Left renal pelvis (tissue), 4 donors: ENCODE data around the gene EYA2. TPM values are rescaled to one million over a fixed set of nuclear protein-coding genes. Genes with fewer than 3 reads are reported as not detected.
"Not testable (repeated sequence)": the region's sequence is repeated elsewhere in the genome, so short reads cannot be mapped to it uniquely, and the experiment has no call there.

Experiments used
- DNase-seq, 4 donors: peaks; one replicate each; pipeline ENCODE4 v3.0.0-alpha.2; 2013; ENCODE audit warnings: low read depth in 4 of 4, low spot score in 3 of 4
- polyA plus RNA-seq, 4 donors: library from polyadenylated mRNA; unstranded; fragments of 120-200 nt; gene quantifications; one replicate each; pipeline ENCODE4 v1.2.1, GENCODE V29; 2013; ENCODE audit not compliant: insufficient read length in 4 of 4

EYA2 gene
- polyA plus RNA-seq, 4 donors: 0.87 to 20.5 (median 1.8) TPM

DNA sequence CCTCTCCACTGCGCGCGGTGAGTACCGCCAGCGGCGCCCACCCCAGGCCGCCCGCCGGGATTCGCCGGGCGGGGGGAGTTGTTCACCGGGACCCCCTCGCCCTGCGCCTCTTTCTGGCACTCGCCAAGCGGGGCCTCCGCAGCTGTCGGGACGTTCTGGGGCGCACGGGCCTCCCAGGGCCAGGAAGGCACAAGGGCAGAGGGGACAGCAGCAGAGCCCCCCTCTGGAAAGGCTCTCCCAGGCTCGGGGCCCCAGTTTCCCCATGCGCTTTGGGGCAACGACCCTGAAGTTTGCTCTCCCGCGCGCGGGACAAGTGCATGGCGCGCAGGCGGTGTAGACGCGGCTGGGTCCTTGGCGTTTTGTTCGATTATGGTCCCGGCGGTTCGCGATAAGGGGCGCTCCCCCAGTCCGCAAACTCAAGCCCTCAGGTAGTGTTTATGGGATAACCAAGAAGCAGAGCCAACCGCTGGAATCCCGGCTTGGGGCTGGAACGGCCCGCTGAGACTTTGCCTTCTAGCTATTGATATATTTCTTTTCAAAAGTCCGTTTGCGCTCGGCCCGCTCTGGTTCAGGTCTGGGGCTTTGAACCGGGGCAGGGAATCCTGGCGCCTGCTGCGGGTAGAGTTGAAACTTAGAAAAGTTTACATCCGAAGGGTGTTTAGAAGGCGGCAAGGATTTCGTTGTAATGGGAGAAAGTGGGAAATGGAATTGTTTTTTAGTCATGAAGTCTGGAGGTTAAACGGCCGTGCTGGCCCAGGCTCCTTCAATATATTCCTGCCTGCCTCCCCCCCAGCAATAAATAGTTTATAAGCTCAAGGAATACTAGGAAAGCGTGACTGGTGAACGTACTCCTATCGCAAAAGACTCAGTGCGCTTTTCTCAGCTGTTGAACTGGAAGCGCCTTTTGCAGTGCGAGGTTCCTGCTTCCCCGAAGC, 595 bp downstream of the EYA2 start:
- DNase-seq: no peak

DNA sequence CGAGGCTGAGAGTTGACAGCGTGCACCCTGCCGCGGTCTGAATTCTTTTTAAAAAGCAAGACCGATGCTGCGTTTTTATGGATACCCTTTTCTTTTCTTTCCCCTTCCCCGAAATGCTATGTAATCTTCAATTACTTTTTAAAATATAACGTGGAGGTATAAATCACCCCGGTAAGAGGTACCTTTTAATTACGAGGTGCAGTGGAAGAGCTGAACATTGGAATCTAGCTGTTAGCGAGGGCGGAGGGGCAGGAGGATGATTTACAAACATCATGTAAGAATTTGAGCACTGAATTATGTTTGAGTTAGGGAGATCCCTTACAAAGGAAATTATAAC, 1.2 kb downstream of the EYA2 start:
- DNase-seq: peak in 1 of 4 donors; percentile 25

DNA sequence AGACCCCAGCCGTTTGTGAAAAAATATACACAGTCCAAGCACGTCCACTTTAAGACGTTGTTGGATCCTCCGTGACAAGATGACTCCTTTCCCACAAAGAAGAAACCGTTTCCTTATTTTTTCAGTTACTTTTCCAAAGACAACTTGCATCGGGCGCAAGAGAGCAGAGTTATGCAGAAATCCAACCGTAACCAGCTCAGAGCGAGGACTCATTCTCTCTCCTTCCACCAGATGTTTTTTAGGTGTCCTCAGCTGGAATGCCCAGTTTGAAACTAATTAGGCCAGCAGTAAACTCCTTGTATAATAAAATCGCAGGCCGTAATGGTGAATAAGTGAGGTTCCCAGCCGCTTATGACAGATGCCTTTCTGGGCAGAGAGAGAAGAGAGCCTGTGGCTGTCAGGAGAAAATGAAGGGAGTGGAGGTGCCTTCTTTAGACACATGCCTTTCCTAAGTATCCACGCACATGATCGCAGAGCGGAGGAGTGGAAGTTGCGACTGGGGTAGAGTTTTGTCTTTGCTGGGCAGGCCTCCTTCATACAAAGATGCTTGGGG, 2.8 kb downstream of the EYA2 start:
- DNase-seq: no peak

DNA sequence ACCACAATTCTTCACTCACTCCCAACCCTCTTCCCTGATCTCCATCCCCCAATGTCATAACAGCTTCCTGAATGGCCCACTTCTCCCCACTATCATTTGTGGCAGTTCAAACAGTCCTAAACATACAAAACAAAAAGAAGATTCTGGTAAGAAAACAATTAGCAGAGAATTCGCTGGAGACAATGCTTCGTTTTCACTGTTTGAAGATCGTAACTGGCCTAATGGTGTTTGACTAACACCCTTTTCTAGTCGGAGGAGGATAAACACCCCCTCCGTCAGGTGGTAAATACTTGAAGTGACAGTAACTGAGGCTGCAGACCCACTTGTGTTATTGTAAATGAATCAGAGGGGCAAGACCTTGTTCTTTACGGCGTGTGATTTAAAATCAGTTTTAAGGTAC, 3.8 kb downstream of the EYA2 start:
- no peak for DNase-seq

DNA sequence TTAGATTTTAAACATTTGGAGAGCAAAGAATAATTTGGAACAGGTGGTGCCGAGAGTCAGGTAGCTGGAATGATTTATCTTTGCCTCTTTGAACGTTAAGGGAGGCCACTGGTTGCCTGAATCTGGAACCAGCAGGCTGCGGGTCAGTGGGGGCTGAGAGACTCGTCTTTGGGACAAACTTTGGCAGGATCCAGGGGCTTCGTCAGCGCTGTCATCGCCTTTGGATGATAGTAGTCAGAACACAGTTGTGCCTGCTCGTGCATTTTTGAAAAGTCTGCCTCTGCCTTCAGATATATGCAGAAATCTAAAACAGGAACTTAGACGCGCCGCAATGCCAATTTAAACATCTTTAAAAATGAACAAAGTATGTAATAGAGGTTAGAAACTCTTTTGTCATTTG, 5.0 kb downstream of the EYA2 start:
- no peak for DNase-seq

DNA sequence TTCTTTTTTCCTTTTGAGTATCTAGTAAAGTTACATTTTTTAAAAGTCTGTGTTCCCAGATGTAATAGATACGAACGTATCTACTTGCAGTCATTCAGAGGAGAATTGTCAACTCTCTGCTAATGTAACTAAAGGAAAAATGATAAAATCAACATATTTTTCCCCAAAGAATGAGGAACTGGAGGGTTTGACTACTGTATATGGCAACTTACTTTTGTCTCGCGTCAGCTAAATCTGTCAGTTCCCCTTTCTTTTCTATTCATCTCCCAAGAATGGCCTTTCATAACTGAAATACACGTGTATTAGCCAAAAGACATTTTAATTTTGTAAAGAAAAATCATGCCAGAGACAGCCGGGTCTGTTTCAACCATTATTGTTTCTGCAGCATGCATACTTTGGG, 5.4 kb downstream of the EYA2 start:
- DNase-seq: no peak

DNA sequence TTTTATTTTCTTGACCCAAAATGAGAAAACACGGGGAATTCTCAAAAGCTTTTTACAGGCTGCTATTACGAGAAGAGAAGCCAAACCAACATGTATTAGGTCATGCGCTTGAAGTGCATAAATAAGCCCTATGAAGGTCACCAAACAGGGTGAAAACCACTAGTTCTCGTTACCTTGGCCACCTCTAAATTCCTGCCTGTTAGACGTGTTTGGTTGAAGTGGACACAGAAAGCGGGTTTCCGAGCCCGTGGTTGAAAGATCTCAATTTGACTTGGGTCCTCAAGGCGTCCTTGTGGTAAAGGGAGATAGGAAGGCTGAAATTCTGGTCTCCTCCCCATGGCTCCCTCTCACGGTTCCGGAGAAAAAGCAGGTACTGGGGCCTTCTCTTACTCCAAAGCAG, 6.2 kb downstream of the EYA2 start:
- no peak for DNase-seq

DNA sequence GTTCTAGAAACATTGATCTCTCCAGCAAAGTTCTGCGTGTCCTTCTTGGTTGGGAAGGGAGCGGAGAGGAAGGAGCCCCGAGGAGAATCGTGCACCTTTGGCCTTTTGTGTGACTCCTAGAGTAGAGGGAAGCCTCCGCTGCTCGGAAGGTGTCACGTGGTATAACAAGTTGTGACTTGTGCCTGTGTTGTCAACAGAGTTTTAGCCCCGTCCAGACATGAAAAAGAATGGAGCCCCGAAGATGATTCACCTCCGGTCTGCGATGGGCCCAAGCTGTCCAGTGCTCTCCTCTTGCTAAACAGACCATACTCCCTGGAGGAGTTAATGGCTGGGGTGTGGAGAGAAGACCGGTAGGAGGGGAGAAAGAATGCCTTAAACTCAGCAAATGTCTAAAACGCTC, 7.0 kb downstream of the EYA2 start:
- DNase-seq: no peak

DNA sequence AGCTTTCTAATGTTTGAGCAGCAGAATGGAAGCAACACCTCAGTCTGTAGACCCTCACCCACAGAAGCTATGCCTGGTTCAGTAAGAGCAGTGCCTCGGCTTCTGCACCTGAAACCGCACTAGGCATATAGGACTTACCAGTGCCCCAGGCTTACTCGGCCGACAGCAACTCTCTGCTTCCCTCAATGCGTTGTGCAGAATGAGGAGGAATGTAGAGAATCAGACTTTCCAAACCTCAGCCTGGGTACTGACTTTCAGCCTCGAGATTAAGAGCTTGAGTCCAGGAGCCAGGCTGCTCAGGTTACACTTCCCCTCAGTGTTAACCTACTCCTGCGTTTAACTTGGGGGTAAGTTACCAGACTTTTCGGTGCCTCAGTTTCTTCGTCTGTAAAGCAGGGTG, 8.6 kb downstream of the EYA2 start:
- DNase-seq: no peak

DNA sequence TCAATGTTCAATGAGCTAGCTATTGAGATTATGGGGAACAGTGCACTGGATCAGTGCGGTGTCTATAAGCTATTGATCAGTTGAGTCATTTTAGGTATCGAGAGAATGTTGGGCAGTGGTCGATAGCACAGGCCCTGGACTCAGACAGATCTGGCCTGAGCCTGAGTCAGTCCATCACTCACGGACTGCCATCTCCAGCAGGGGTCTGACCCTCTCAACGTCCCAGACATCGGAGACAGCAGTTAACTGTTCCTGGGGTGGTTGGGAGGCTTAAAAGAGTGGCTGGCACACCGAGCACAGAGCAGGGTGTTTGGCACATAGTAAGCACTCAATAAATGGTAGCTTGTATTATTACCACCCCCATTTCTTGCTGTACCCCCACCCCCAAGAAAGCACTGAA, 9.3 kb downstream of the EYA2 start:
- no peak for DNase-seq

DNA sequence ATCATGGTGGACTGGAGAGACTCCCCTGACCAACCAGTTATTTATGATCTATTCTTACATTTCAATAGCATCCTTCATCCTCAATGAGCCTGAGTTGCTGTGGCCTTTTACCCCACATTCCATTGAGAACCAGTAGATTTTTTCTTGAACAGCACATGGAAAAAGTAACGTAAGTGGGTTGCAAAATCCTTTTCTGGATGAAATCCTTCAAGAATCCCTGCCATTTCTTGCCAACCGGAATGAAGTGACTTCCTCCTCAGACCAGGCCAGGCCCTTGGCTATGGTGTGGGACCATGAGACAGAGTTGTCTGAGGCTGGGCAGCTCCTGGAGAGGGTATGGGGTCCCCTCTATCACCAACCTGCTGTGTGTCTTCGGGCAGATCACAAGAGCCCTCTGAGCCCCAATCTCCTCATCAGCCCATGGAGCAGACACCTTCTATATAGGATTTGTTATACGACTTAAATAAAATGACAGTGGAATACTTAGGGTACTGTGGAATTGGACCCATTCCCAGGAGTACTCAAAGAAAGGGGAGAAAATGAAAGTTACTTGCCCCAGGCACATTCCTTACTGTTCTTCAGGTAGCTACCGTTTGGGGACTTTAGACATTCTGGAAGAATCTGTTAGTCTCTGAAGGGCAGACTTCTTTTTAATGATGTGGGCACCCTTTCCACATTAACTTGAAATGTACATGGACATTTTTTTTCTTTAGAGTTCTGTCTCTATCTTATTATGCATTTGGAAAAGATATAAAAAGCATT, 10.9 kb downstream of the EYA2 start:
- no peak for DNase-seq

DNA sequence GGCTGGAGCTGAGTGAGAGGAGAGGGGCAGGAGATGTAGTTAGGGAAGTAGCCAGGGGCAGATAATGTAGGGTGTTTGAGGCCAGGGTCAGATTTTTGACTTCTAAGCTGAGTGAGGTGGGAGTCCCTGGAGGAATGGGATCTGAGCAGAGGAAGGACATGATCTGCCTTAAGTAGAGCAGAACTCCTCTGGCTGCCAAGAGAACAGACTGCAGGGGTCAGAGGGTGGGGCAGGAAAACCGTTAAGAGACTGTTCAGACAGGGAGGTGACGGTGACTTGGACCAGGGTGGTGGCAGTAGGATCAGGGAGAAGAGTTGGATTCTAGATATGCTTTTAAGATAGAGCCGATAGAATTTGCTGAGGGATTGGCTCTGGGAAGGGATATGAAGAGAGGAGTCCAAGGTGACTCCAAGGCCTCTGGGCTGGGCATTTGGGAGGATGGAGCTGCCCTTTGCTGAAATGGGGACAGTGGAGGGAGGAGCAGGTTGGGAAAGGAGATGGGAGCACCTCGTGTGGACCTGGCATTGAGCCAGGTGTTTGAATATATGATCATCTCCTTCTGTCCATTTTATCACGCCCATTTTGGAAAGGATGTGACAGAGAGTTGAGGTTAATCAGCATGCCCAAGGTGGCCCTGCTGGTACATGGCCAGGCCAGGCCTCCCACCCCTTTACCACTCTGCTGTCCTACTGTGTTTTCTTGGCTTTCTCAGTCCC, 18.8 kb downstream of the EYA2 start:
- DNase-seq: no peak

GRCh38 chr20:46914789-46915379, 20.2 kb downstream of the EYA2 start:
- DNase-seq: no peak

- no peak for DNase-seq
Observed at GRCh38 chr20:46915575-46916257, 21.1 kb downstream of the EYA2 start.

DNA sequence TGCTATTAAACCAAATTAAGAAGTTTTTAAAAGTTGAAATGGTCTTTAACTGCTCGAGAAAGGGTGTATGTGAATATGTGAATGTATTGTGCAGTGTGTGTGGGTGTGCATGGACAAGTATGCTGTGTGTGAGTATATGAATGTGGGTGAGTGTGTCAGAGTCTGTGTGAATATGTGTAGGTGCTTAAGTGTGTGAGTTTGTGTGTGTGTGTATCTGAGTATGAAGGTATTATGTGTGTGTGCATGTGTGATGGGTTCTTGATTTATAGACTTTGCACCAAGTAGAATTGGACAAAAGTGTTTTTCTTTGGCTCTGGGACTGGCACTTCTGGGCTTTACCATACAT, 21.6 kb downstream of the EYA2 start:
- no peak for DNase-seq

DNA sequence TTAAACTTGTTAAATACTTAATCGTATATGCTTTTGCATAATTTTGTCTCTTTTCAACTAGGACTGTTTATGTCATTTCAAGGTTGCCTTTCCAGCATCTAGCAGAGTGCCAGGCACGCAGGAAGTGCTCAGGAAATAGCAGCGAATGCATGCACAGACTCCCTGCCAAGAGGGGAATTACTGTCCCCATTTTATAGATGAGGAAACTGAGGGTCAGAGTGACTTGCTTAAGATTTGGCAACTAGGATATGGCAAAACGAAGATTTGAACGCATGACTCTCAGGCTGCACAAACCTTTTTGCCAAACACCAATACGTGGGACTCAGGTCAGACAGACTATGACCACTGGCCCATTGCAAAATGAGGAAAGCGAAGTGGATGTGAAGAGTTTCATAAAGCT, 22.5 kb downstream of the EYA2 start:
- DNase-seq: no peak

- no peak for DNase-seq
Observed at GRCh38 chr20:46920114-46920513, 25.5 kb downstream of the EYA2 start.

GRCh38 chr20:46922841-46923240, 28.2 kb downstream of the EYA2 start:
- not testable (repeated sequence) for DNase-seq

DNA sequence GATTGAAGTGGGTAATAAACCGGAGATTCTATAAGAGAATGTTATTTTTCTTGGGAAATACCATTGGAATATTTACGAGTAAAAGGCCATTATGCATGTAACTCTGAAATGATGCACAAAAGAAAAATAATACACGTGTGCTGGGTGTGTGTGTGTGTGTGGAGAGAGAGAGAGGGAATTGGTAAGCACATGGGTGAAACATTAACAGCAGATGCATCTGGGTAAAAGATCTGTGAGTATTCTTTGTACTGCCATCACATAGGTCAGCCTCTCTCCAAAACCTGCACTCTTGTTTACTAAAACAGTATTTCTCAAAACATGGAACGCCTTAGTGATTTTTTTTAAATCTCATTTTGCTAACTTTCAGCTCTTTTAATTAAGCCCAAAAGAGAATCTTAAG, 28.9 kb downstream of the EYA2 start:
- no peak for DNase-seq

DNA sequence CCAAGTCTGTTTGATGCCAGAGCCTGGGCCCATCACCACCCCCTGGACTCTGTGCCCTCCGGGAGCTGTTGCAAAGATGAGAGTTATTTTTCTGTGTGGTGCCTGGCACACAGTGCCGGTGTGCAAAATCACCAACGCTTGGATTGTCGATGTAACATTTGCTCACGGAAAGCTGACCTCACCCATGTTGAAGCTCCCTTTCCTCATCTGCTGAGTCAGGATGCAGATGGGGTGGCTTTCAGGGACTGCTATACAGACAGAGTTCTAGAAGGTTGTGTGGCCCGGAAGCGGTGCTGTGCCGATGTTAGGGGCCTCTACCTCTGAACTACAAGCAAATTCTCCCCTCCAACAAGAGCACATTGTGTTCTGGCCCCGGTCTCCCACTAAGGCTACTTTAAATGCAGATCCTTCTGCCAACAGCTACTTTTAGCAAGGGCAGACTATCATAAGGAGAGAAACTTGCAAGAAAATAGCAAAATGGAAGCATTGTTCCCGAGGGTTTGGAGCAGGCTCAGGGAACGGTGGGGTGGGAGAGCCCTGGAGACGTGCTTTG, 34.0 kb downstream of the EYA2 start:
- no peak for DNase-seq
